Measurements from ENCODE around the gene WHRN.

WHRN gene

DNA sequence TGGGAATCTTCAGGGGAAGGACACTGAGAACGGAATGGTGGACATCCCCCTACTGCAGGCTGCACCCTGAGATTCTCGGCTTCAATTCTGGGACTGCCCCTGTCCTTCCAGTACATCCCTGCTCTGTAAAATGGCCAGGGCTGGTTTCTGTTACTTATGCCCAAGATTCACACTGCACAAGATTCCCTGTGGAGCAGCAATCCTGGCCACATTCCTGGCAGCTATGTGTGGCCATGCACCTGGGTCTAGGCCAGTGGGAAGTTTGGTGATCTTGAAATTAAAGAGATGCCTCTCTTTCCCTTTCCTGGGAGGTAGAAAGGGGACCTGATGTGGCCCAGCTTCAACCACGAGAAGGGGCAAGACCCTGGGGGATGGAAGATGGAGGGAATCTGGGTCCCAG lies 27.6 kb downstream of the WHRN start:
- H3K9ac ChIP-seq (ENCODE audit: insufficient read length, low read depth), result no peak overlapping the region
- peaks cover 22% of the 10 kb centered on the region for H3K4me1 ChIP-seq (ENCODE audit: insufficient read depth, insufficient read length)
- TF ChIP-seq SUZ12 (IDR thresholded peaks at IDR 0.05; ENCODE audit: extremely low read depth, insufficient read depth, insufficient read length) (no peak), ZNF274 (IDR thresholded peaks at IDR 0.05; ENCODE audit: low read depth, low read length) (no peak), YY1 (IDR thresholded peaks at IDR 0.05; ENCODE audit: insufficient read depth, insufficient read length) (no peak)
- H3K27me3 ChIP-seq (ENCODE audit: insufficient read depth, insufficient read length), result no peaks in the 10 kb centered on the region
- no peaks in the 10 kb centered on the region for H3K9me3 ChIP-seq (ENCODE audit: insufficient read depth, low read length)
- H3K4me3 ChIP-seq (ENCODE audit: insufficient read length, low read depth), result no peak overlapping the region
- peaks cover 15% of the 10 kb centered on the region for H3K36me3 ChIP-seq (ENCODE audit: insufficient read depth, insufficient read length, low read length)
- no peak for DNase-seq (ENCODE audit: low read depth, low spot score)

DNA sequence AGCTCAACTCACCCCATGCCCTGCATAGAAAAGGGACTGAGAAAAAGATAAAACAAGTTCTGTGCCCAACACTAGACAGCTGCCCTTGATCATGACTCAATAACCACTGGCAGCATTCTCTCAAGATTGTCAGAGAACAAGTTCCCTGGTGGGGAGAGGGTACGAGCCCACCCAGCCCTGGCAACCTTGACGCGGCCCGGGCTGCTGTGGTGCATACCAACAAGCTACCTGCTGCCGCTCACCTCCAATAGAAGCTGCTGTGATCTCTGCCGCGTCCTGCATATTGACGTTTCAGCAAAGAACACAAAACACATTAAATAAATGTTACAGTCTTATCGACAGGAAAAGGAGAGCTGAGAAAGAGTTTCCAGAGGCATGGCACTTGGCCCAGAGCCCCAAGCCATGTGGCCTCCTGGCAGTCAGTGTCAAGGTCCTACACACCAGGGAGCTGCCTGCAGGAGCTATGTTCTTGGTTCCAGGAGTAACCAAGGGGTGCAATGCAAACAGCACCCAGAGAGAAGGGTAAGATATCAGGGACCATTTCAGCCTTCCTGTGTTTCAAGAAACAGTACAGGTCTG lies 28.3 kb downstream of the WHRN start:
- Histone ChIP-seq H3K27me3 (ENCODE audit: insufficient read depth, insufficient read length) (no peaks in the 10 kb centered on the region), H3K36me3 (ENCODE audit: insufficient read depth, insufficient read length, low read length) (peaks cover 15% of the 10 kb centered on the region), H3K4me3 (ENCODE audit: insufficient read length, low read depth) (no peak overlapping the region), H3K4me1 (ENCODE audit: insufficient read depth, insufficient read length) (peaks cover 20% of the 10 kb centered on the region), H3K9me3 (ENCODE audit: insufficient read depth, low read length) (no peaks in the 10 kb centered on the region), H3K9ac (ENCODE audit: insufficient read length, low read depth) (no peak overlapping the region)
- TF ChIP-seq ZNF274 (IDR thresholded peaks at IDR 0.05; ENCODE audit: low read depth, low read length) (no peak), SUZ12 (IDR thresholded peaks at IDR 0.05; ENCODE audit: extremely low read depth, insufficient read depth, insufficient read length) (no peak), YY1 (IDR thresholded peaks at IDR 0.05; ENCODE audit: insufficient read depth, insufficient read length) (no peak)
- no peak for DNase-seq (ENCODE audit: low read depth, low spot score)

DNA sequence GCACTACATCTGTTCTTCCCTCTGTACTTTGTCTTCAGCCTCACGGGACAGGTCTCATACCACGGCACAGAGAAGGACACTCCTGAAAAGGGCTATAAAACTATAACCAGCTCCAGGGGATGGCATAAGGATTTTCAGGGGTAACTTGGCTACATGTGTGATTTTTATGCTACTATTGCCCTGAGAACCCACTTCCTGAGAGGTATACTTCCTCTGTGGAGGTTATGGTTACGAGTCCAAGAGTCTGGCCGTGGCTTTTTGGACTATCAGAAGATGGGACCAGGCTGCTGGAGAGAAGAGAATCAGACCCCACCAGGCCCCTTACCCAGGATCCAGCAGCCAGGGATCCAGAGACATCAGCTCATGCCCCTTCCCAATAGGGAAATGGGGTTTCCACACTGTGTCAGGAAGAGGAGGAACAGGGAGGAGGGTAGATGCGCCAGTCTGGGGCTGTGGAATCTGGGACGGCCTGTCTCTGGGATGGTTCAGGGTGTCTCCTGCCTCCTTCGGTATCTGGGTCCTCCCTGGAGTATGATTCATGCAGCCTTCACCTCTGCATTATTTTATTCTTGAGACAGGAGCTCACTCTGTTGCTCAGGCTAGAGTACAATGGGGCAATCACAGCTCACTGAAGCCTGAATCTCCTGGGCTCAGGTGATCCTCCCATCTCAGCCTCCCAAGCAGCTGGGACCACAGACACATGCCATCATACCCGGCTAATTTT lies 29.7 kb downstream of the WHRN start:
- no peaks in the 10 kb centered on the region for H3K27me3 ChIP-seq (ENCODE audit: insufficient read depth, insufficient read length)
- H3K4me1 ChIP-seq (ENCODE audit: insufficient read depth, insufficient read length), result peaks cover 15% of the 10 kb centered on the region
- TF ChIP-seq SUZ12 (IDR thresholded peaks at IDR 0.05; ENCODE audit: extremely low read depth, insufficient read depth, insufficient read length), result no peak
- DNase-seq (ENCODE audit: low read depth, low spot score), result no peak
- H3K36me3 ChIP-seq (ENCODE audit: insufficient read depth, insufficient read length, low read length), result peaks cover 9% of the 10 kb centered on the region
- H3K4me3 ChIP-seq (ENCODE audit: insufficient read length, low read depth), result no peak overlapping the region
- H3K9me3 ChIP-seq (ENCODE audit: insufficient read depth, low read length), result no peaks in the 10 kb centered on the region
- H3K9ac ChIP-seq (ENCODE audit: insufficient read length, low read depth), result no peak overlapping the region

DNA sequence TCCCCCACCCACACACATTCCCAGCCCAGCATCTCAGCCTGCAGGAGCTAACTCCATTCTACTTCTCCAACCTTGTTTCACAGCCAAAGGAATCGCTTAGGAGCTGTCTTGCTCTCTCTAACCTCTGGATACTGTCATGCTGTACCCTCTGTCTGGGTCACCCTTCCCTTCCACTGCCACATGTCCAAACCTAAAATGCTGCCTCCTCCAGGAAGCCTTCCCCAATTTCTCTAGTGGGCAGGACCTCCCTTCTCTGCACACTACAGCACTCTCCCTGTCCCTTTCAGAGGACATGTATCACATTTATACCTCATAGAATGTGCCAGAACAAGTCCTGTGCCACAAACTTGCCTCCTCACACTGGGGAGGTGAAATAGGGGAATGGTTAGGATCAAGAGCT lies 30.8 kb downstream of the WHRN start:
- Histone ChIP-seq H3K27me3 (ENCODE audit: insufficient read depth, insufficient read length) (no peaks in the 10 kb centered on the region), H3K4me1 (ENCODE audit: insufficient read depth, insufficient read length) (peaks cover 15% of the 10 kb centered on the region), H3K36me3 (ENCODE audit: insufficient read depth, insufficient read length, low read length) (peaks cover 9% of the 10 kb centered on the region), H3K9ac (ENCODE audit: insufficient read length, low read depth) (peak overlapping the region; percentile 39), H3K4me3 (ENCODE audit: insufficient read length, low read depth) (no peak overlapping the region), H3K9me3 (ENCODE audit: insufficient read depth, low read length) (no peaks in the 10 kb centered on the region)
- no peak for TF ChIP-seq YY1 (IDR thresholded peaks at IDR 0.05; ENCODE audit: insufficient read depth, insufficient read length)
- no peak for TF ChIP-seq SUZ12 (IDR thresholded peaks at IDR 0.05; ENCODE audit: extremely low read depth, insufficient read depth, insufficient read length)
- TF ChIP-seq ZNF274 (IDR thresholded peaks at IDR 0.05; ENCODE audit: low read depth, low read length), result no peak
- no peak for DNase-seq (ENCODE audit: low read depth, low spot score)

DNA sequence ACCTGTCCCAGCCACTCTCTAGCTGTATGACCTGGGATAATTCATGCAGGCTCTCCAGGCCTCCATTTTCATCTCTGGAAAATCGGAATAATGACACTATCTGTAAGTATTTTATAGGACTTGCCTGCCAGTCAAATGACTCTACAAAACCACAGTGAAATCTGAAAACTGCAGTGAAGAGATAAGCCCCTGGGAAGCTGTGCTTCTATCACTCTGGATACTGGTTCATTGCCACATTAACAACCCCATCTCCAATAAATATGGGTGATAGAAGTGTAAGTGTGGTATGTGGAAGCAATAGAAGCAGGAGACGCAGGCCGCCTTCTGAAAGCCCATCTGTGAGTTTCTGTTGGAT lies 31.8 kb downstream of the WHRN start:
- DNase-seq (ENCODE audit: low read depth, low spot score), result no peak
- H3K36me3 ChIP-seq (ENCODE audit: insufficient read depth, insufficient read length, low read length), result peaks cover 18% of the 10 kb centered on the region
- H3K4me1 ChIP-seq (ENCODE audit: insufficient read depth, insufficient read length), result peaks cover 15% of the 10 kb centered on the region
- H3K4me3 ChIP-seq (ENCODE audit: insufficient read length, low read depth), result no peak overlapping the region
- no peak overlapping the region for H3K9ac ChIP-seq (ENCODE audit: insufficient read length, low read depth)
- no peak for TF ChIP-seq YY1 (IDR thresholded peaks at IDR 0.05; ENCODE audit: insufficient read depth, insufficient read length)
- no peak for TF ChIP-seq SUZ12 (IDR thresholded peaks at IDR 0.05; ENCODE audit: extremely low read depth, insufficient read depth, insufficient read length)
- TF ChIP-seq ZNF274 (IDR thresholded peaks at IDR 0.05; ENCODE audit: low read depth, low read length), result no peak
- H3K27me3 ChIP-seq (ENCODE audit: insufficient read depth, insufficient read length), result no peaks in the 10 kb centered on the region
- H3K9me3 ChIP-seq (ENCODE audit: insufficient read depth, low read length), result no peaks in the 10 kb centered on the region

DNA sequence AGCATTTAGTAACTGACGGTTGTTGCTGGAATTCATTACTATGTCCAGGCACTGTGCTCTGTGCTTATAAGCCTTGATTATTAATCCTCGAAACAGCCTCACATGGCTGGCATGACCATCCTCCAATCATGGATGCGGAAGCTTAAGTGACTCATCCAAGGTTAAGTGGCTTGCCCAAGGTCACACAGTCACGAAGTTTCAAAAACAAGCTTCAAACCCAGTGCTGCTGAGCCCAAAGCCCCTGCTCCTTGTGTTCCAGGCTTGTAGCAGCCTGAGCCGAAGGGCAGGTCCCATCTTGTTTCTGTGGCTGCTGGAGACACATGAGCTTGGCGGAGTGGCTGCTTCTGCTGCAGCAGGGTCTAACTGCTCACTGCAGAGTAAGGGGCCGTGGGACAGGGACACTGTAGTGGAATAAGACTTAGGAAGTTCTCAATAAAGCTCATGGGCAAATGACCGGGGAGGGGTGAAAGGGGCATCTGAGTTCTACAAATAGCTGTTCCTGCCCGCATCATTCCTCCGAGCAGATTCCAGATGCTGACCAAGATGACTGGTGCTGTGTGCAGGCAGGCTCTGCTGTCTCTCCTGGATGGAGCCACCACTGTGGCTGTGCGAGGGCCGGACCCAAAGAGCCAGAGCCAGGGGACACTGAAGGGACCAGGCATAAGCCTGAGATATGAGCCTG lies 32.4 kb downstream of the WHRN start:
- Histone ChIP-seq H3K9me3 (ENCODE audit: insufficient read depth, low read length) (no peaks in the 10 kb centered on the region), H3K9ac (ENCODE audit: insufficient read length, low read depth) (no peak overlapping the region), H3K4me3 (ENCODE audit: insufficient read length, low read depth) (no peak overlapping the region), H3K27me3 (ENCODE audit: insufficient read depth, insufficient read length) (no peaks in the 10 kb centered on the region), H3K36me3 (ENCODE audit: insufficient read depth, insufficient read length, low read length) (peaks cover 20% of the 10 kb centered on the region), H3K4me1 (ENCODE audit: insufficient read depth, insufficient read length) (peaks cover 15% of the 10 kb centered on the region)
- DNase-seq (ENCODE audit: low read depth, low spot score), result no peak
- TF ChIP-seq YY1 (IDR thresholded peaks at IDR 0.05; ENCODE audit: insufficient read depth, insufficient read length), result no peak
- no peak for TF ChIP-seq ZNF274 (IDR thresholded peaks at IDR 0.05; ENCODE audit: low read depth, low read length)
- no peak for TF ChIP-seq SUZ12 (IDR thresholded peaks at IDR 0.05; ENCODE audit: extremely low read depth, insufficient read depth, insufficient read length)

DNA sequence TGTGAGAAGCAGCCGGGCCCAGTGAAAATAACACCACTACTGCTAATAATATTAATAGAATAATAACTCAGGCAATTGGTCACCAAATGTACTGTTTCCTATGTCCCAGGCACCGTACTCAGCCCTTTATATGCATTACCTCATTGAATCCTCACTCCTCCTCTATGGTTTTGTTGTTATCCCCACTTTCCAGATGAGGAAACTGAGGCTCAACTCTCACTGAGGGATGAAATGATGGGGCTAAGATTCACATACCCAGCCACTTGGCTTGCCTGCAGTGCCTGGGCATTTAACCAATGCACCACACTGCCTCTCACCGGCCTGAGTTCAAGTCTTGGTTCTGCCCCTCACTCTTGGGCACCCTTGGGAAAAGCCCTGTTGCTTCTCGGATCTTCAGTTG lies 34.1 kb downstream of the WHRN start:
- no peaks in the 10 kb centered on the region for H3K9me3 ChIP-seq (ENCODE audit: insufficient read depth, low read length)
- no peak overlapping the region for H3K9ac ChIP-seq (ENCODE audit: insufficient read length, low read depth)
- no peak overlapping the region for H3K4me3 ChIP-seq (ENCODE audit: insufficient read length, low read depth)
- H3K27me3 ChIP-seq (ENCODE audit: insufficient read depth, insufficient read length), result no peaks in the 10 kb centered on the region
- H3K4me1 ChIP-seq (ENCODE audit: insufficient read depth, insufficient read length), result peaks cover 23% of the 10 kb centered on the region
- DNase-seq (ENCODE audit: low read depth, low spot score), result no peak
- H3K36me3 ChIP-seq (ENCODE audit: insufficient read depth, insufficient read length, low read length), result peaks cover 10% of the 10 kb centered on the region
- TF ChIP-seq SUZ12 (IDR thresholded peaks at IDR 0.05; ENCODE audit: extremely low read depth, insufficient read depth, insufficient read length) (no peak), YY1 (IDR thresholded peaks at IDR 0.05; ENCODE audit: insufficient read depth, insufficient read length) (no peak), ZNF274 (IDR thresholded peaks at IDR 0.05; ENCODE audit: low read depth, low read length) (no peak)

All from NT2/D1 (cell line).